Activated CD8-positive, alpha-beta memory T cell treated with anti-CD3 and anti-CD28 coated beads for 24 hours (primary cell): ENCODE results near the gene BLMH.
"Not testable (repeated sequence)": the region's sequence is repeated elsewhere in the genome, so short reads cannot be mapped to it uniquely, and the experiment has no call there.

Experiments
- DNase-seq: peaks from one replicate; pipeline ENCODE4 v3.0.0-alpha.2; 2020

Gene BLMH

DNA sequence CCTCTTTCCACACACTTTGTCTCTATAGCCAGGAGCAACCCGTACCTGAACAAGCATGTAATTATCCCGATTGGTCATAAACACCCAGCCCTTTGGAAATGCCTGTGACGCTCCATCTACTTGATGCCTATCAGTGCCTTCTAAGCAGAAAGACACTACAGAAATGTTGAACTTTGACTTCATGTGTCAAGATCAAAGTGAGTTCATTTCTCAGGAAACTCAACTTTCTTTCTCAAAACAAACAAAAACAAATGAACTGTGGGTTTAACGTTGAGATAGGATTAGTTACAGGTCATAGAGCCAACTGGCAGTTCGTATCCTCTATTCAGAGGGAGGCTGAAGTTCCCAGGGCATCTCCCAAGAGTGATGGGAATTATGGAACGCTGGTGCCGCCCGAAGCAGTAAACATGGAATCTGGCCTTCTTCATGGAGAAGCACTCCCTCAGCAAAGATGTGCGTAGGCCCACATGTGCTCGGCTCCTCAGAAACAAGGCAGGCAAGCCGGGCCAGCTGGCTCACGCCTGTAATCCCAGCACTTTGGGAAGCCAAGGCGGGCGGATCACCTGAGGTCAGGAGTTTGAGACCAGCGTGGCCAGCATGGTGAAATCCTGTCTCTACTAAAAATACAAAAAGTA lies 65.7 kb downstream of the BLMH start:
- no peak for DNase-seq

DNA sequence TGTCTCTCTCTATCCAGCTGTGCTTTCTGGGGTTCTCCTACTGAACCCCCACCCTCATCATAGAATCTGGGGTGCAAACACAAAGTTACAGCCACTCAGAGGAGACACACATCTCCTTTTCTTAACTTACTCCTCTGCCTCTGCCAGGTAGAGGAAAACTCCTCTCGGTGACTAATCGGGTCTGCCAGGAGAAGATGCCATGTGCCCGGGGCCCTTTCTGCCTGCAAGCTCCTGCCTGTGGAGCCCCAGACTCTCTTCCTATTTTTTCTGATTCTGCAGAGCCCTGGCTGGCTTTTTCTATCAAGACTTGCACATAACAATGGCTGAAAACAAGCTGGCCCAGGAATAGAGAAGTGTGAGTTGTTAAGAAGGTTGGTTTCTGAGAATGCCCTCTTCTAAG lies 66.6 kb downstream of the BLMH start:
- DNase-seq, result no peak

DNA sequence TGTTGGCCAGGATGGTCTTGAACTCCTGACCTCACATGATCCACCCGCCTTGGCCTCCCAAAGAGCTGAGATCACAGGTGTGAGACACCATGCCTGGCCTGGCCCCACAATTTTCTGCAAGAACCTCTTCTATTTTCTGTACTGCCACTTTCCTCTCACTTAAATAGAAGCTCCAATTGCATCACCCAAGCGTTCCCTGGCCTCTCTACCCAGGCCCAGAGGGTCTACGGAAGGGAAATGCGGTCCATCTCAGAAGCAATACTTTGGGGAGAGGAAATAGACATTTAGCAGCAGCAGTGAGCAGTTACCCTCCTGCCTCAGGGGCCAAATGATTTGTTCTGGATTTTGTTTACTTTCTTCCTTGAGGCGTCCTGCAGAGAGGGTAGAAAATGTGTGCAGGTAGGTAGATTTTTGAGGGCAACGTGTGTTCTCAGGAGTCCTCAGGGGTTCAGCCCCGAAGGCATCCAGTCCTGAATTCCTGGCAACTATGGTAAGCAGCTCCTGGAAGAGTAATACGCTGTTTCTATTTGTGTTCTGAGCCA lies 67.3 kb downstream of the BLMH start:
- DNase-seq, result no peak

DNA sequence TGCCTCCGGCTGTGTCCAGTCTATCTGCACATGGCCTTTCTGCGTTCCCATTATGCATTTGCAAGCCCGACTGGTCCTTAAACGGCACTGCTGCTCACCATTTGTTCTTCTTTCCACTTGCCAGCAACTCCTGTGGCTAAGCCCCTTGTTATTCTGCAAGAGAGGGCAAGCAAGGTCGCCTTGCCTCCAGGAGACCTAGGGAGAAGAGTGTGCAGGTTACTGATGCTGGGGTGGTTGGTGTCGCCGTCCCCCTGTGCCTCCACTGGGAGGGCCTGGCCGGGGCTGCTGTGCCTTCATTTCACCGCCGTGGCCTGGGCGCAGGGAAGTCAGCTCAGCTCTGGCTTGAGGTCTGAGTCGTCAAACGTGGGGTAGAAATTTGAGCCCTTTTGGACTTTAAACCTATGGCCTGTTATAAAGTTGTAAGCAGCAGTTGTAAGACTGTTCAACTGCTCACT lies 69.0 kb downstream of the BLMH start:
- no peak for DNase-seq

DNA sequence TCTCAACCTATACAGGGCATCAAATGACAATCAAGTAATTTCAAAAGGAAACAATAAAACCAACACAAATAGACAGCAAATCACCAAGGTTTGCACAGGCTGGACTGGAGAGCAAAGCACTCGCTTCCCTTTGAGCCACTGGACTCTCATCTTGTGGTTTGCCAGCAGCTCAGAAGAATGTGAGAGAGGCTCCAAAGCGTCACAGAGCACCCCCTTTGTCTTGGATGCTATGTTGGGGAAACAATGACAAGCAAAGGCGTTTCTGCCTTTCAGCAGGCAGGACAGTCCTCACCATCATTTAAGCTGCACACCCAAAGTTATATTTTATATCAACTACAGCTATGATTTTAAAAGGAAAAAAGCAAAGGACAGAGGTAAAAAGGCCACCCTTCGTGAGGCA lies 69.5 kb downstream of the BLMH start:
- no peak for DNase-seq

DNA sequence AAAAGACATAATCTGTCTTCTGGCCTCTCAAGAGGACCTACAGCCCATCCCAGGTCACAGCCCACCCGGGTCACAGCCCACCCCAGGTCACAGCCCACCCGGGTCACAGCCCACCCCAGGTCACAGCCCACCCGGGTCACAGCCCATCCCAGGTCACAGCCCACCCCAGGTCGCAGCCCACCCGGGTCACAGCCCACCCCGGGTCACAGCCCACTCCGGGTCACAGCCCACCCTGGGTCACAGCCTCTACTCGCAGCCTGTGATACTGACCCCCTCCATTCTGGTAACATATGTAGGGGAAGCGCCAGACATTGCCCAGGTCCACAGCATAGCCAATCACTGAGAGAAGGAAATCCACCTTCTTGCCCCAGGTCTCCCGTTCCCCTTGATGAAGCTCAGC lies 70.4 kb downstream of the BLMH start:
- no peak for DNase-seq

DNA sequence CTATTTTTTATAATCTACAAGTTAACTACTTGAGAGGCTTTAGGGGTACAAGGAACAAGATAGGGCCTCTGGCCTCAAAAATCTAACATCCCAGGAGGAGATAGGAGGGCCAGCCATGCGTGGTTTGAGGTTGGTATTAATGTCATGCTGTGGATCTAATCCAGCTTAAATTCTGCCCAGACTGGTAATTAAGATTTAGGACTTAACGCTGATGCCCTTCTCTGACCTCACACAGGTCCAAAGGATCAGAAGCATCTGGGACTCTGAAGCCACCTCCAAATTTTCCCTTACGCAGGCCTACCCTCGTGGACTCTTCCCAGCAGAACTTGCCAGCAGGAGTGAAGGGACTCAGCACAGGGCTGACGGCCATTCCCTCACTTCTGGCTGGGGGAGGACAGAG lies 71.3 kb downstream of the BLMH start:
- DNase-seq, result no peak

DNA sequence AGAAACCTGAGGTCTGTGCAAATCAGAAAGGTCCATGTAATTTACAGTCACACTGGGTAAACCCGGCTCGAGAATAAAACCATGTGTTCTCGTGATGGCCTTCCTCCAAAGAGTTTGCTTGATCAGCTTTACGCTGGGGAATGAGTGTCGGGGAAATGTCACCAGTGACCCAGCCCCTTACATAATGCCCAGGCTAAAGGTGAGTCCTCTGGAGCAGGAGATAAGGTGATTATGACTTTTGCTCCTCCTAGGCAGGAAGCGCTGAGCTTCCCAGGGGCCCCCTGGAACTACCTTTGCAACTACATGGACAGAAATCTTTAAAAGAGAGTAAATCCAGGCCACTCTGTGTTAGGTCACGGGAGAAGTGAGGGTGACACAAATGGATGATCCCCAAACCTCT lies 71.9 kb downstream of the BLMH start:
- no peak for DNase-seq

DNA sequence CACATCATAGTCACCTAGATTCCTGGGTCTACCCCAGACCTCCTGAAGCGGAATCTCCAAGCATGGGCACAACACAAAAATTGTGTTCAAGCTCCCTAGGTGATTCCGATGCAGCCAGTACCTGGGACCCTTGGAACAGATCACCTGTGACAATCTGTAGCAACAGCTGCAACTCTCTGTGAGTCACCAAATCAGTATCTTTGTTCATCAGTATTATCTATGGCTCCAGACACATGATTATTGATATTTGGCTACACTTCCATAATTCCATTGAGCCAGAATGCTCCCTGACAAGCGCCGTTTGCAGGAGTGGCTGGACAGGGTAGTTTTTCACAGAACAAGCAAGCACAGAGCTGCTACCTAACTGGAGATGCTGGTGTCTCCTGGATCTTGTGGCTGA lies 72.4 kb downstream of the BLMH start:
- DNase-seq, result no peak

DNA sequence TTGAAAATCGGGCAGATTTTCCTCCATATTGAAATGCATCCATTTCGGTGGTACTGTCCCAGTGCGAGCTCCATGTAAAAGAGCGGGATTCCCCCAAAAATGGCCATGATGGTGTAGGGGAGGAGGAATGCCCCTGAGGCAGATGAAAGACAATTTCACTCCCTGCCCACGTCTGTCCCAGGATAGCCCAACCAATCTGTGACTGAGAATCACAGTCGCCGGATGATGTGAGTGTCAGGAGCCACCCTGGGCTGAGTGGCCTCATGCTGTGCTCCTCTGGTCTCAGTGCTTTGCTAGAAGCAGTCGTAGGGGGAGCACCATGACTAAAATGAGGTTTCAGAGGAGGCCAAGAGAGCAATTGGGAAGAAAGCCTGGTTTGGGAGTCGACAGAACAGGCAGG lies 72.9 kb downstream of the BLMH start:
- no peak for DNase-seq

DNA sequence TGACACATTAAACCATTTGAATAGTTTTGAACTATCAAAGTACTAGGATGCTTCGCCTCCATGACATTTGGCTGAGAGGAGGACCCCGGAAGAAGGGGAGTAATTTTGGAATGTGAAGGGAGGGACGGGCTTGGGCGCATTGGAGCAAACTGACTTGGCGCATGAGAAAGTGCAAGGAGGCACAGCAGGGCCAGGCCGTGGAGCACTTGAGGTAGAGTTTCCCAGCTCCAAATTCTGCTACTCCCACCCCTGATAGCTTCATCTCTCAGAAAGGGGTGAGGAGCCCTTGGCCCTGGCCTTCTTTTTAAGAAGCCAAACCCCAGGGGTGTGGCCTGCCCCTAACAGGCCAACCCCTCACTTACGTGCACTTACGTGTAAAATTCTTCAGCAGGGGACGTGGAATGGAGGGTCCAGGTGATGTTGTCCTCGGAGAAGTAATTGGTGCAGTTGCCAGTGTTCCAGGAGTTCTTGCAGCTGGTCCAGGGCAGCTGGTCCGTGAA lies 73.9 kb downstream of the BLMH start:
- DNase-seq, result no peak

DNA sequence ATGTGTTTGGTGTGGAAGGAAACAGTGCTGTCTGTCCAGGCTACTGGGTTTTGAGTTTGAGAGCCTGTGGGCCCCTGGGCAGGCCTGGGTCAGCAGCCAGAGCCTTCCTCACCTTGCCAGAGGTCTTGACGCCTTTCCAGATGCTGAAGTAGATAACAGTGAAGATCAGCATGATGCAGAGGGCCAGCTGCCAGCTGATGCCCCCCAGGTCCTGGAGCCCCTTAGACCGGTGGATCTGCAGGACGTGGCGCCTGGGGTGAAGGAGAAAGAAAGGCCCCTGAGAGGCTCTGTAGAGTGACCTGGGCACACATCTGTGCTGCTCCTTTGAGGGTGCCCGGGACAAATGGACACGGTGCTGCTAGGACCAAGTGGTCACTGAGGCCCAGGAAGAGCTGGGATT lies 74.7 kb downstream of the BLMH start:
- DNase-seq, result no peak

DNA sequence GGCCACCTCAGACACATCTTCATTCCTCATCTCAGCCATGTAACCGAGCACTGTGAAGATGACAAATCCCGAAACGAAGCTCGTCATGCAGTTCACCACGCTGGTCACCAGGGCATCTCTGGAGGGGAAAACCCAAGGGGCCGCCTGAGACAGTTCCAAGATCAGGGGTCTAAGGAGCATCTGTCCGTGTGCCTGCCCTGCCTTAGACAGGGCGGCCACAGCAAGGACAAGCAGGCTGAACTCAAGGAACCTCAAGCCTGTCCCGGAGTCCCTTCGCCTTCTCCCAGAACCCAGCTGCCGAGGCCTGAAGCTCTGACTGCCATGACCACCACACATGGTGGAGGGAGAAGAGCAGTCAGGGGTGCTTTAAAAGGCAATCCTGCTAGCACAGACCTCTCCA lies 79.0 kb downstream of the BLMH start:
- no peak for DNase-seq

DNA sequence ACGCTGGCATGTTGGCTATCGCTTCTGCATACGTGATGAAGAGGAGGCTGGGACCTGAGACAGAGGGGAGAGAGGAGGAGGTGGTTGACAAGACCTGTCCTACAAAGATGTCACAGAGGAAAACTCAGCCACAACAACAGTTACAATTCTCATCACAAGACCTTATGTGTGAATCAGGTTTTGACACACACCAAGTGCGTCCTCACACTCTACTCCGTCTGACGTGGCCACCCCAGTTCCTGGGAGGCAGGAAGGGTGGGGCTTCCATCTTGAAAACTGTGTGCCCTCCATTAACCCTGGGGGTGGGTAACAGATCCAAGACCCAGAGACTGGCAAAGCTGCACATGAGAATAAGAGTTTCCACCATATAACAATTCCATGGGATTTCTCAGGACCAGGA lies 80.4 kb downstream of the BLMH start:
- no peak for DNase-seq

DNA sequence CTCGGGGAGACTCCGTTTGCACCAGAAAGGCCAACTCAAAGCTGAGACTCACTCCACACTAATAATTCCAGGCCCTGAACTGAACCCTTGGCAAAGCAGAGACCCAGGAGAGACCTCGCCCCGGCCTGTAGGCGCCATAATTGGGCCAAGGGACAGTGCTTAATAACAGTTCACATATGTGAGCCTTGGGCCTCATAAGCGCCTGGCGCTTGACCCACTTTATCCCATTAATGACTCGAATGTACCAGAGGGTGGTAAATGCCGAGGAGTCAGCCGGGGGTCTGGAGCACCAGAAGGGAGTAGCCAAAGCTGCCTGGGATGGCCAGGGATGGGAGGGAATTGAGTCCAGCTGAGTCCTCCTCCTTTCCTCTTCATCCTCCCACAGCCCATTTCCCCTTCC lies 80.8 kb downstream of the BLMH start:
- no peak for DNase-seq

DNA sequence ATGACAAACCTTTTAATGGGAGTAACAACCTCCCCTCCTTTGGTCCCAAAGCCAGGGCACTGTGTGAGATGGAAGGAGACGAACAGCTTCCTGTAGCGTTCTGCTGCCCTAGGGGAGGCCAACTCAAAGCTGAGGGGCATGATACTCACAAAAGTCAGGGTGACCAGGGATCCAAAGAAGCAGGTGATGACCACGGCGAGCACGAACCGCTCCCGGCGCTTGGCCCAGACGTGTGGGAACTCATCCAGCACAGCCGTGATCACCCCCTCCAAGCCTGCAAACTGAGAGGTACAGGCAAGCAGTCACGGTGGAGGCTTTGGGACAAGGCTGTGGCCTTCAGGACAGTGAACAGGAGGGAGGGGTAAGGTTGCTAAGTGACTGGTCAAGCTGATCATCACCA lies 81.4 kb downstream of the BLMH start:
- no peak for DNase-seq

DNA sequence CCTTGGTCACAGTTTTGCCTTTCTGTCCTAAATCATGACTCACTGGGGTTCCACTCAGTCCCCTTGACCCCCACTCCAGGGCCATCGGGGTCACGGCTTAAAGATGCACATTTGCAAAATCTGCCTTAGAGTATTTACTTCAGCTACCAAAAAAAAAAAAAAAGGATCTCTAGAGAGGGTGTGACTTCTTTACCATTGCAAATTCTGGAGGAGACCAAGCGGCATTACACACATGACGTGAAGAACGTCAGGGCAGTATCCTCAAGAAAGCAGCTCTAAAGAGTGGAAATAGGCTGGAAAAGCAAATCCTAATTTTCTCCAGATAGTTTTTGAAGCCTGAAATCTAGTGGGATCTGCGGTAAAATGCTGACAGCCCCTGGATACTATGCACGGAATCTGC lies 81.8 kb downstream of the BLMH start:
- DNase-seq, result no peak

DNA sequence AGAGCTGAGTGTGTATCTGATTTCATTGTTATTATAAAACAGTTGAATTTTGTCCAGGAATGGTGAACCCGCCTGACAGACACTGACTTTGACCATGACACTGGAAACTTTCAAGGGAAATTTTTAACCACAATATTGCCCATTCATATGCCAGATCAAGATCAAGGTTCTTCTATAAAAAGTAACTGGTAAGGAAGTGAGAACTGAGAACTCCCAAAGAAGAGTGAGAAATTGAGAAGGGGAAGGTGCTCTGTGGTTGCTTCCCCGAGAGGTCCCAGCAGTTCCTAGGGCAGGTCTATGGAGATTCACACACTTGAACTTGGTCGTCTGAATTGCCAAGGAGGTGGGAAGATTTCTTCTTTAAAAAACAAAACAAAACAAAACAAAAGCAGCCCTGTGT lies 83.5 kb downstream of the BLMH start:
- DNase-seq, result no peak

DNA sequence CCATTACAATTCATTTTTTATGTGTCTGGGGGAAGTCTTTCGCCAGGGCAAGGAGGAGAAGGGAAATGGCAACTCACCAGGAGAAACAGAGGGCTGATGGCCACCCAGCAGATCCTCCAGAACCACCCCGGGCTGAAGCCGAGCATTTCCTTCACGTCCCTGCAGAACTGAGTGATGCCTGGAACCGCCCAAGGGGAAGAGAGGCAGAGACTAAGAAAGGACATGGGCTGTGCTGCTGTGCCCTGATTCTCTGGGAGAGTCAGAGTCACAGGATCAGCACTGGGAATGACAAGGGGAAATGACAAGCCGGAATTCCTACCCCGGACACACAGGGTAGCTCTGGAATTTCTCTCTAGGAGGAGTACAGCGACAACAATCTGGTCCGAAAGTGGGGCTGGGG lies 84.1 kb downstream of the BLMH start:
- peak; percentile 30 for DNase-seq

DNA sequence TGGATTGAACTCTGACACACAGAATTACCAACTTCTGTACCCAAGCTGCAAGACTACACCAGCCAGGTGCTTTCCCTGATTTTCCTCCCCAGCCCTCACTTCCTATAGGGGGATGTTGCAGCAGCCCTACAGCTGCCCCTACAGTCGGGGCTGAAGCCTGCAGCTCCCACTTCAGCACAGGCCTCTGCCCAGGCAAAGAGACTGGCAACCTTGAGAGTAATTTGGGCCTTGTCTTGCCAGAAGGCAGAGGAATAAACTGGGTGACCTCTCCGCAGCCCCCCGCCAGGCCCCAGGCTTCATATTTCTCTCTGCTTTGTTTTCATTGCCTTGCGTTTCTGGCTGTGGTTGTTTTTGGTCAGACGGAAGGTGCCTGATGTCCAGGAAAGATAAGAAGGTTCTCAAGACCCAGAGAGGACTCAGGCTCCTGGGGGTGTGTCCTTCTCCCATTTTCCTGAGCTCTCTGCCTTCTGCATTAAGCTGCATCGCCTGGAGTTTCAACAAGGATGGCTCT lies 88.2 kb downstream of the BLMH start:
- DNase-seq, result peak; percentile 7

DNA sequence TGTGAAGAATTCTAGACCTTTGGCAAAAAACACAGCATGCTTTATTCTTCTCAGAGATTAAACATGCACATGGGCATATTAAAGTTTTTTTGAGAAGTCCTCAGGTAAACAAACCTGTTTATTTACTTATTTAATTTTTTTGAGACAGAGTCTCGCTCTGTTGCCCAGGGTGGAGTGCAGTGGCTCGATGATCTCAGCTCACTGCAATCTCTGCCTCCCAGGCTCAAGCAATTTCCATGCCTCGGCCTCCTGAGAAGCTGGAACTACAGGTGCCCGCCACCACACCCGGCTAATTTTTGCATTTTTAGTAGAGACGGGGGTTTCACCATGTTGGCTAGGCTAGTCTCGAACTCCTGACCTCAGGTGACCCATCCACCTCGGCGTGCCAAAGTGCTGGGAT lies 91.1 kb downstream of the BLMH start:
- DNase-seq, result not testable (repeated sequence)

DNA sequence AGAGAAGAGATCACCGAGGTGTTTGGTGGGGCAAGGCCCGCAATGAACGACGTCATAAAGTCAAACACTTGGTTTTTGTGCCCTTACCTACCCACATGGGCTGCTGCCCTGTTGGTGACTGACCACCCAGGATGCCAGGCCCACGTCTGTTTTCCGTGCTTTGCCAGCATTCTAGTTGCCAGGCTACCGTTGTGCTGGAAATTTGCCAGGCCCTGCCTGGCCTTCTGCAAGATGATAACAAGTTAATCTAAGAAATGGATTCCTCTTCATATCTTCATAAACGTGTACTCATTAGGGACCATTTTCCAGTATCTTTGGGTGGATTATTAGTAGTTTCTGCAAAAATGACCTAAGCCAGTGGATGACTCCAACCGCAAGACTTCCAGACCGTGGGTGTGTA lies 91.6 kb downstream of the BLMH start:
- no peak for DNase-seq

DNA sequence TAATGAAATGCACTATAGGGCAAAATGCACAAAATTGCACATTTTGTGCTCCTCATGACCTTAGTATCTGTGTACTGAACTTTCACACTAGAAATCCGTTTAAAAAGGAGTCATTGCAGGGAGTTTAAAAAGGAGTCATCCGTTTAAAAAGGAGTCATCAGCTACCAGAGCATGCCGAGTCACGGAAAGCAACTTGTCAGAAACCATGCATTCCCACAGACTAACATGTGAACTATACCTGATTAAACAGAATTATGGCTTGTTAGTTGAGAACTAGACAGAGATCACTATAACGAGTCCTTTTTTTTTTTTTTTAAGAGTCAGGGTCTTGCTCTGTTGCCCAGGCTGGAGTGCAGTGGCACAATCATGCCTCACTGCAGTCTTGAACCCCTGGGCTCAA lies 92.1 kb downstream of the BLMH start:
- no peak for DNase-seq
